ENCODE results near the gene JARID2. TPM values are rescaled to one million over a fixed set of nuclear protein-coding genes. Genes with fewer than 3 reads are reported as not detected.
A peak's percentile ranks its signal among the peaks of the same experiment; 100 is the strongest.

JARID2 gene
- total RNA-seq, 2 donors from 2014 or later = 20.7 to 50.3 TPM

DNA sequence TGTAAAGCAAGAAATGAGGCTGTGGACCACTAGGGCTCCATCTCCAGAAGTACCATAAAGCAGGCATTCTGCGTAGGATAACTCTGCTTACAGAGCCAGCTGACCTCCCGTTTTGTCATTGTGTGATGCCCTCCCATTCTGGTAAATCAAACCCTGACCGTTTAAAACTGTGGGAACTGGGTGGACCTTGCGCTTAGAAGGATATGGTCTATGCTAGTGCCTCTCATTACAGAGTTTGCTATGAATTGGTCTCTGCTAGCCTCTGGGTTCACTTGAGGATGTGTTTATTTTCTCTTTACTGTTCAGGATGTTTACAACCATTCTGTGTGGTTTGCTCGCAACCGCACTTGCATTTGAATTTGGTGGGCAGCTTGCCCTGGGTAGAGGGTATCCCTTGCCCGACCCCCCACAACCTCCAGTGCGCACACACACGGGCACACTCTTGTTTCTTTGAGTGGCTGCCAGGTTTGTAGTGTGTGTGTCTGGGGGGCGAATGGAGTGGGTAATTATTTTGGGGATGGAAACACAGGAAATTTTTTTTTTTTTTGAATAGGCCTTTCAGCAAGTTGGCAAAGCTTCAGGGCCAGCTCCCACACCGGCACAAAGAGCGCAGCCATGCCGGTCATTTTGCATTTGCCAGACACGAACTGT is 198.3 kb downstream of the JARID2 start:
- no peak for ATAC-seq (replicated peaks)
- peaks cover 52% of the 10 kb centered on the region for H3K4me1 Mint-ChIP-seq
- H3K4me3 Mint-ChIP-seq = no peak overlapping the region
- H3K27ac Mint-ChIP-seq = no peak overlapping the region
- H3K9me3 Mint-ChIP-seq = no peaks in the 10 kb centered on the region
- no peaks in the 10 kb centered on the region for H3K27me3 Mint-ChIP-seq
- peaks cover 65% of the 10 kb centered on the region for H3K36me3 Mint-ChIP-seq (ENCODE audit: low read depth)

DNA sequence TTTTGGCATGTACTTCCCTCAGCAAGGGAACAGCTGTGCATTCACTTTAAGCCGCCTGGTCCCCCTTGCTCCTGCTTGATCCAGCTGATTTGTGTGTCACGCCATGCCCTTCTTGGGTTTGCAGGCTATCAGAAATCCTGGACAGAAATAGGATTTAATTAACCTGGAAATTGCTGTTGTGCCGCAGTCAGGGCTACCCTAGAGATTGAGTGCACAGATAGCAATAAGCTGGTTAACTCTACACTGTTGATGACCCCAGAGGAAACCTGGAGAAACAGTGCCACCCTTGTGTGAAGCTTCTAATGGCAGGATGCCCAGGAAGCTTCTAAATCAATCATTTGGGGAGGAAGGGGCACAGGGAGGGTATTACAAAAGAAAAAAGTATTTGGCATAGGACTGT is 199.0 kb downstream of the JARID2 start:
- H3K4me1 Mint-ChIP-seq = peaks cover 45% of the 10 kb centered on the region
- no peak for ATAC-seq (replicated peaks)
- H3K36me3 Mint-ChIP-seq (ENCODE audit: low read depth) = peaks cover 71% of the 10 kb centered on the region
- H3K27me3 Mint-ChIP-seq = no peaks in the 10 kb centered on the region
- H3K27ac Mint-ChIP-seq = no peak overlapping the region
- H3K4me3 Mint-ChIP-seq = no peak overlapping the region
- no peaks in the 10 kb centered on the region for H3K9me3 Mint-ChIP-seq

DNA sequence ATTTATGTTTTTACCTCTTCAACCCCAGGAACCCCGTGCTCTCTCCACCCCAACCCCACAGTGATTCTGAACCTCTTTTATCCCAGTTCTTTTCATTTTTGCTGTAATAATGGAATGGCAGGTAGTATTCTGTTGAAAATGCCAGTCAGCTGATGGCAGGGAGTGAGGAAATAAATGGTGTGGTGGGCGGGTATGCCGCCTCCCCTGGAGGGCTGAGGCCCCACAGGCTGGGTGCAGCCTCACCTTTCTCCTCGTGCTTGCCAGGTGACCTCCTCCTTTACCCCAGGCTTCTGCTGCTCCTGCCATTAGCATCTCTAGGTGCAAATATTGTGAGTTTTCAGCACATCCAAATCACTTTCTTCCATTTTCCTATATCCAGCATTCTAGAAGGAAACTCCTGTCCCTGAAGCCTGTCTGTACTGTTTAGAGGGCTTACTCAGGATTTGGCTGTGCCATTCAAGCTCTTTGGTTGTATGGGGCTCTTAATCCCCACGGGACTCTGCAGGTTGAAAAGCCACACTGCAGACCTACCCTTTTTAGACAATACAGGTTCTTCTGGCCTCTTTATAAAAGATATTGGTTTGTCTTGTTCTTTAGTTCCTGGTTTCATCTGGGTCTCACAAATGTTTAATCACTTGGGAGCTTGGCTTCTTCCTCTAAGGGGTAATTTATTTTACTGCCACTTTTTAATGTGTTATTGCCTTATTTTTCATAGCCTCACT is 201.8 kb downstream of the JARID2 start:
- H3K9me3 Mint-ChIP-seq = no peaks in the 10 kb centered on the region
- peaks cover 49% of the 10 kb centered on the region for H3K4me1 Mint-ChIP-seq
- H3K27me3 Mint-ChIP-seq = no peaks in the 10 kb centered on the region
- ATAC-seq (replicated peaks) = no peak
- no peak overlapping the region for H3K4me3 Mint-ChIP-seq
- H3K36me3 Mint-ChIP-seq (ENCODE audit: low read depth) = peaks cover 77% of the 10 kb centered on the region
- peak overlapping the region; percentile 30 for H3K27ac Mint-ChIP-seq

DNA sequence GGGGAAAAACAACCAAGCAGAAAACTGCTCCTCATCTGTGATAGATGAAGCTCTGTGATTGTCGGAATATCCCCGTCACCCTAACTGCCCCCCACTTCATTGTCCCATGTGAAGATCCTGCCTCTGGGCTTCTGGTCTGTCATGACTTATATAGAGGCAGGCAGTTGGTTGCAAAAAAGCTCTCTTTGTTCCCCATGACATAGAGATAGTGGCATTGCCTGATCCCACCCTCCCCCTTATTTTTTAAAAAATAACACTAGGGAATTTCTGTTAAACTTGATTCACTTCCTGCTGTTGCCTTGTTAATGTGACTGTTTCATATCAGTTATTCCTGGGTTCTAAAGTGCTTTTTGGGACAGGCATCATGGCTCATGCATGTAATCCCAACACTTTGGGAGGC is 203.1 kb downstream of the JARID2 start:
- H3K4me3 Mint-ChIP-seq = no peak overlapping the region
- H3K27me3 Mint-ChIP-seq = no peaks in the 10 kb centered on the region
- H3K27ac Mint-ChIP-seq = no peak overlapping the region
- no peak for ATAC-seq (replicated peaks)
- H3K4me1 Mint-ChIP-seq = peaks cover 49% of the 10 kb centered on the region
- peaks cover 80% of the 10 kb centered on the region for H3K36me3 Mint-ChIP-seq (ENCODE audit: low read depth)
- no peaks in the 10 kb centered on the region for H3K9me3 Mint-ChIP-seq

DNA sequence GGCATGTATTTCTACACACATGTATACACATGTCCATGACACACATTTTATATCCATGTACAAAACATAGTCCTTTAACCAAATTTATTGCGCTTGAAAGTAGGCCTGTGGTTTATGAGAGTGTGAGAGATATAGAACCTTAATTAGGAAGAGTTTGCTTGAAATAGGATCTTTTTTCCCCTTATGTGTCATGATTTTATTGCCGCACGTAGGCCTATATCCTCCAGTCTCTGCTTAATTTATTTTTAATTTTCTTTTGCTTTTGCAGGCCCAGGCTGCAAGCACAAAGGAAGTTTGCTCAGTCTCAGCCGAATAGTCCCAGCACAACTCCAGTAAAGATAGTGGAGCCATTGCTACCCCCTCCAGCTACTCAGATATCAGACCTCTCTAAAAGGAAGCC is 205.9 kb downstream of the JARID2 start:
- H3K4me3 Mint-ChIP-seq = no peak overlapping the region
- no peak for ATAC-seq (replicated peaks)
- H3K27me3 Mint-ChIP-seq = no peaks in the 10 kb centered on the region
- peak overlapping the region; percentile 21 for H3K27ac Mint-ChIP-seq
- peaks cover 47% of the 10 kb centered on the region for H3K4me1 Mint-ChIP-seq
- no peaks in the 10 kb centered on the region for H3K9me3 Mint-ChIP-seq
- H3K36me3 Mint-ChIP-seq (ENCODE audit: low read depth) = peaks cover 87% of the 10 kb centered on the region

DNA sequence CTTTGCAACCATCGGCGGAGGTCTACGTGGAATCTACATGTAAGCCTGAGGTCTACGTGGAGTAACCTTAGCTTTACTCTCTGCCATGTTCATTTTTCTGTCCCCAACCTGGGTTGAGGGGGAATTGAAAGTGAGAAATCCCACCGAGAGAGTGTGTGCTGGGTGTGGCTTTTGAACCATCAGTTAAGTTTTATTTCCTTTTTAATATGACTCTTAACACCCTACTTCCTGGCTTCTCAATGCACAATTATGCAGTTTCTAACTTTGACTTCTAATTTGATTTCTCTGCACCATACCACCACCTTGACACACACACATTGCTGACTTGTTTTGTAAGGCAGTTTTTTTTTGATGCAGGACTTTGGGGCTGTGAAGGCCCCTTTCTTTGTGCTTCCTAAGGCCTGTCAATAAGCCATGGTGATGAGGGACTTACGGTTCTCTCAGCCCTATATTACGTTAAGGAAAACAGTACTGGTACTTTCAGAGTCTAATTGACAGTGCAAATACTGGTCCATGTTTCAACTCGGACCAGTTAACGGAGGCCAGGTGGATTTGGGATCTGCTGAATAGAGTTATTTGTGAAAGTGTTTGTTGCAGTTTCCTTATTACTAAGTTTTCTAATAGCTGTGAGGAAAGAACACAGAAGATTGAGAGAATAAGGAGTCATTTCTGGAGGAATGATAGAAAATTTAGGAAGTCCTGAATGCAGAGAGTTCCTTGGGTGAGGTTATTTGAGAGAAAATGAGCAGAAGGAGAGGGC is 206.5 kb downstream of the JARID2 start:
- Mint-ChIP-seq H3K9me3 (no peaks in the 10 kb centered on the region), H3K36me3 (ENCODE audit: low read depth) (peaks cover 87% of the 10 kb centered on the region), H3K4me3 (no peak overlapping the region), H3K27ac (peak overlapping the region; percentile 41), H3K27me3 (no peaks in the 10 kb centered on the region), H3K4me1 (peaks cover 45% of the 10 kb centered on the region)
- ATAC-seq (replicated peaks) = no peak

DNA sequence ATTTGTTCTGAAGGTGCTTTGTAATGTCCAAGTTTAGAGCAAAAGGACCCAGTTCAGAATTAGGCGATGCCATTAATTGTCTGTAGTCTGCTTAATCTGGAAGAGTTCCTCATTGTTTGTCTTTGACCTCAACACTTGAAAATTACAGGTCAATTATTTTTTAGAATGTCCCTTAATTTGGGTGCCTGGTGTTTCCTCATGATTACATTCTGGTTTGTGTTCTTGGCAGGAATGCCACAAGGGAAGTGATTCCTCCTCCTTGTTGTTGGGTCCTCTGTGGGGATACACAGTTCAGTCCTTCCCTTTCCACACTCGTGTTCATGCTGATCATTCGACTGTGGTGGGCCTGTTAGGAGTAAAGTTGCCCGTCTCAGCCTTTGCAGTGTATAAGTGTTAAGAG is 207.3 kb downstream of the JARID2 start:
- H3K36me3 Mint-ChIP-seq (ENCODE audit: low read depth) = peaks cover 89% of the 10 kb centered on the region
- no peak overlapping the region for H3K27ac Mint-ChIP-seq
- ATAC-seq (replicated peaks) = no peak
- peaks cover 41% of the 10 kb centered on the region for H3K4me1 Mint-ChIP-seq
- no peaks in the 10 kb centered on the region for H3K9me3 Mint-ChIP-seq
- H3K4me3 Mint-ChIP-seq = no peak overlapping the region
- no peaks in the 10 kb centered on the region for H3K27me3 Mint-ChIP-seq

DNA sequence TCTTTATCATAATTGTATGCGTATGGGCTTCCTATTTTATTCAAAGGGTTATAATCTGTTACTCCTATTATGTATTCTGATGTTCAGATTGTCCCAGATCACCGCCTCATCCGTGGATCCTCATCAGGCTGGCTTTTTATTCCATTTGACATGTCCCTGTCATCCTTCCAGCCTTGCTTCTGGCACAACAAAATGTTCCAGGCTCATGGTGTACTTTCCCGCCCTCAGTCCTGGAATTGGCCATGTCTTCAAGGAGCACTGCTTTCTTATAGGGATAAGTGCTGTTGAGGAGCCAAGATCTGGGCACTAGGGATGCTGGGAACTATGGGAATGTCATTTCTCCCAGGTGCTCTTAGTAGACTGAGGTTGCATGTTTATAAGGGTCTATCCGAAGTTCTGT is 207.8 kb downstream of the JARID2 start:
- Mint-ChIP-seq H3K27ac (peak overlapping the region; percentile 29), H3K4me1 (peaks cover 44% of the 10 kb centered on the region), H3K9me3 (no peaks in the 10 kb centered on the region), H3K27me3 (no peaks in the 10 kb centered on the region), H3K36me3 (ENCODE audit: low read depth) (peaks cover 93% of the 10 kb centered on the region), H3K4me3 (no peak overlapping the region)
- no peak for ATAC-seq (replicated peaks)

DNA sequence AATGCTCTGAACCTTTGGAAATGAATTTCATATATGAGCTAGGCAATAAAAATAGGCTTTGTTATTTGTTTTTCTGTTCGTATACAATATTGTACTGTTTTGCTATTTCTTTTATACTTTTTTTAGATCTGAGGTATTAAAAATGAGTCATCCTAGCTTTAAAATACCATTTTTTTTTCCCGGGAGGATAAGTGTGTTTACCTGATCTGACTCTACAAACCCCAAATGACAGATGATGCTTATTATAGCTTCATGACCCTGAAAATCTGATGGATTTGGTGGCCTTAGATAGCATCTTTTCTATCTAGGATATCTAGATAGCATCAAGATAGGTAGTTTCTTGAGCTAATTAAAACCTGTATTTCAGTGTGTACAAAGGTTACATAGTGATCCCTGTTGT is 210.6 kb downstream of the JARID2 start:
- H3K27me3 Mint-ChIP-seq = no peaks in the 10 kb centered on the region
- no peak overlapping the region for H3K27ac Mint-ChIP-seq
- no peak overlapping the region for H3K4me3 Mint-ChIP-seq
- H3K36me3 Mint-ChIP-seq (ENCODE audit: low read depth) = peaks cover 91% of the 10 kb centered on the region
- peaks cover 54% of the 10 kb centered on the region for H3K4me1 Mint-ChIP-seq
- no peaks in the 10 kb centered on the region for H3K9me3 Mint-ChIP-seq
- ATAC-seq (replicated peaks) = no peak

DNA sequence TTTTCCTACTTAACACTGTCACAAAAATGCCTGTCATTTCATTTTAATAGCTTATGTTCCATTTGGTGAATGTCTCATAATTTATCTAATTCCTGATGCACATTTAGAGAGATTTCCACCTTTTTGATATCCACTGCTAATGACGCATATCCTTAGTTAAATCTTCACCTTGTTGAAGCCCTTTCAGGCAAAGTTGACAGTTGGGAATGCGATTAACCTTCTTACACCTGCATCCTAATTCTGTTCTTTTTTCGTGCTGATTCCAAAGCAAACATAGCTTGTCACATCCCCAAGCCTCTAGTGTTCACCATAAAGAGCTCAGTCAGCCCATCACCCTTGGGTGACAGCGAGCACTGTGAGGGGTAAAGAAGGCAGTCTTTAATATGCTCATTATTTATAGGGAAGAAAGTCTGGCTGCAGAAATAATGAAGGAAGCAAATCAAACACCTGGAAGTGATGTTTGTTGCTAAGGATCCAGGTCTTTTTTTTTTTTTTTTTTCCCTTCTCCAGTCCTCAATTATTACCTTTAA is 211.3 kb downstream of the JARID2 start:
- Mint-ChIP-seq H3K4me1 (peaks cover 58% of the 10 kb centered on the region), H3K4me3 (no peak overlapping the region), H3K9me3 (no peaks in the 10 kb centered on the region), H3K27me3 (no peaks in the 10 kb centered on the region), H3K27ac (no peak overlapping the region), H3K36me3 (ENCODE audit: low read depth) (peaks cover 83% of the 10 kb centered on the region)
- no peak for ATAC-seq (replicated peaks)

DNA sequence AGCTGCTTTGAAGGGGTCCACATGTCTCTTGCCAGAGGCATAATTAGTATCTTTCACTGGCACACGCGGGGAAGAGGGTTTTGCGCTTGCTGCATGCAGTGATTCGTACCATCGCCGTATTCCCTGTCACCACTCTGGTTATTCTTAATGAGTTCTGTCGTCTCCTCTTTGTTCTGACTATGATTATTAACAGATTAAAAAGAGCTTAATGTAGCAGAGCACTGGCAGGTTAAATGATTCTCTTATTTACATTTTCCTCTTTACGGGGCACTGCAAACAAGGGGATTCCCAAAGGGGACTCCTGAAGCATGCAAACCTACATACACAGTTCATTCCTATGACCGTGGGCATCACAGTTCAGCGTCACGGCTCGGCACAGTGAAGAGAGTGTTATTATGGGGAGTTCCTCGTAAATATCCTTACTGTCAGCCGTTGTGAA is 212.2 kb downstream of the JARID2 start:
- Mint-ChIP-seq H3K27me3 (no peaks in the 10 kb centered on the region), H3K9me3 (no peaks in the 10 kb centered on the region), H3K4me3 (no peak overlapping the region), H3K36me3 (ENCODE audit: low read depth) (peaks cover 75% of the 10 kb centered on the region), H3K27ac (no peak overlapping the region), H3K4me1 (peaks cover 55% of the 10 kb centered on the region)
- ATAC-seq (replicated peaks) = no peak

DNA sequence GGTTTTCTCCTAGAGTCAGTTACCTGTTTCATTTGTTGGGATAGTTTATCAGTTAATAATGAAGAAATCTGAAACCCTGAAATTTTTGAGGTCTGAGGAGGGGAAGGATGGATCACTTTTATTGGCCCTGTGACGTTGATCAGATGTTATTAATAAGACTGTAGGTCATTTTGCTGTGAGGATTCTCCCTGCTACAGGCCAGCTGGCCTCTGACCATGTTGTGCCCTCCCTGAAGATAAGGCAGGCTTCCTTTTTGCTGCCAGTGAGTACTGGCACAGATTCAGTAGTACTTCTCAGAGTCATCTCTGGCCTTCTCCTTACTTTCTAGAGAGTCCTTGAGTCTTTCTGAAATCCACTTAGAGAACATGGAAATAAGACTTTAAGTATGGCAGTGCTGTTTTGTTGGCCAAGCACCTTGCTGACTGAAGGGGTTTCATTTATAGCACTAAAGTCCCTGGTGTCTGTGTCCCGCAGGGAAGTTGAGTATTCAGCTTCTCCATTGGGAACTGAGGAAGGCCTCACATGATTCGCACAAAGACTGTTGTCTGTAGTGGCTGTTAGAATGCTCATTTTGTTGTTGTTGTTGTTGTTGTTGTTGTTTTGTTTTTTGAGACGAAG is 214.3 kb downstream of the JARID2 start:
- peak overlapping the region; percentile 49 for H3K27ac Mint-ChIP-seq
- H3K27me3 Mint-ChIP-seq = no peaks in the 10 kb centered on the region
- H3K4me3 Mint-ChIP-seq = no peak overlapping the region
- H3K36me3 Mint-ChIP-seq (ENCODE audit: low read depth) = peaks cover 53% of the 10 kb centered on the region
- peaks cover 60% of the 10 kb centered on the region for H3K4me1 Mint-ChIP-seq
- ATAC-seq (replicated peaks) = no peak
- no peaks in the 10 kb centered on the region for H3K9me3 Mint-ChIP-seq

DNA sequence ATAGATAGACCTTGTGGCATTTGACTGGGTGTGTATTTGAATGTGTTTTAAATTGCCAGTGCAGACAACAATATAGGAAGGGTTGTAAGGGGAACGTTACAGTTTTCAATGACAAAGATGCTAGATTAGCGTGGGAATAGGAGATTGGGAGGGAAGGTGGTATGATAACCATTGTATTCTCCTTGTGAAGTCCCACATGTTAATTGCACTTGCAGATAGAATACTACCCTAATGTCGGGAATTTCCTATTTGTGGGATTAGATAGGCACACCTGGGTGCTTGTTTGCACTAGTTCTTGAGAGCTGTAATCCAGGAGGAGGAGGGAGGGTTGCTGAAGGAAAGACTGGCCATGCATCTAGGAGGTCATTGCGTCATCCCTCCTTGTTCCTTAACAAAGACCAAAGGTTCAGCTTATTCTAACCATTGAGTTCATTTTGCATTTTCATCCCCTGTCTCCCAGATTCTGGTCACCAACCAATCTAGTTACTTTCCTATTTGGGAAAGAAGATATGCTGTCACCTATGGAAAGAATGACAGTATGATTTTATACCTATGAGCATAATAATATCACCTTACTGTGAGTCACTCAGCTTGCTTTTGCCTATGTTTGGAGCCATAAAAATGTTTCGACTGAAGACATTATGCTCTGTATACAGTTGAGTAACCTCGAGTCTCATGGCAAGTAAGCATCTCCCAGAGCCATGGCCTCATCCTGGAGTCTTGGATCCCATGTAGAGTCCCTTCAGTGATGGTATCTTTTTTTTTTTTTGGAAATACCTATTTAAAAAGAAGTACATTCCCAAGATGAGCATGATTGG is 215.5 kb downstream of the JARID2 start:
- Mint-ChIP-seq H3K36me3 (ENCODE audit: low read depth) (peaks cover 42% of the 10 kb centered on the region), H3K27ac (peak overlapping the region; percentile 33), H3K27me3 (no peaks in the 10 kb centered on the region), H3K4me1 (peaks cover 60% of the 10 kb centered on the region), H3K9me3 (no peaks in the 10 kb centered on the region), H3K4me3 (no peak overlapping the region)
- ATAC-seq (replicated peaks) = peak; percentile 32

DNA sequence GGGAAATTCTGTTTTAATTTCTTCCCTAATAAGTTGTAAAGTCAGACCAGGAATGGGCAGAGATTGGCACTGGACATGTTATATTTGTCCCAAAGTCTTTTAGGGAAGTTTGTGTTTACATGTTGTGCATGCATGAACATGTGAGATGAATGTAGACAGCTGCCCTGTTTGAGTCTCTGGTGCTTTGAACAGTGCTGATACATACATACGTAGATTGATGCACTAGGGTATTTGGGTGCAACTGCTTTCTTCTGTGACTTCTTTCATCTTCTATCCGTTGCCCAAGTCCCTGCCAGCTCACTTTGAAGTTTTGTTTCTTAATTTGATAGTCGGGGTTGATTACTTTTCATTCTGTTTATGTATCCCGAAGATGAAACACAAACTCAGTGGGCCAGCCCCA is 216.4 kb downstream of the JARID2 start:
- H3K27me3 Mint-ChIP-seq = no peaks in the 10 kb centered on the region
- H3K4me1 Mint-ChIP-seq = peaks cover 60% of the 10 kb centered on the region
- H3K36me3 Mint-ChIP-seq (ENCODE audit: low read depth) = peaks cover 32% of the 10 kb centered on the region
- H3K9me3 Mint-ChIP-seq = no peaks in the 10 kb centered on the region
- H3K27ac Mint-ChIP-seq = peak overlapping the region; percentile 33
- H3K4me3 Mint-ChIP-seq = no peak overlapping the region
- peak; percentile 48 for ATAC-seq (replicated peaks)
